NCI-H226 (cell line): ENCODE measurements around the gene AVPR2.

Source experiments
- DNase-seq: peaks from one replicate; pipeline ENCODE4 v3.0.0-alpha.2; 2015

AVPR2 gene

DNA sequence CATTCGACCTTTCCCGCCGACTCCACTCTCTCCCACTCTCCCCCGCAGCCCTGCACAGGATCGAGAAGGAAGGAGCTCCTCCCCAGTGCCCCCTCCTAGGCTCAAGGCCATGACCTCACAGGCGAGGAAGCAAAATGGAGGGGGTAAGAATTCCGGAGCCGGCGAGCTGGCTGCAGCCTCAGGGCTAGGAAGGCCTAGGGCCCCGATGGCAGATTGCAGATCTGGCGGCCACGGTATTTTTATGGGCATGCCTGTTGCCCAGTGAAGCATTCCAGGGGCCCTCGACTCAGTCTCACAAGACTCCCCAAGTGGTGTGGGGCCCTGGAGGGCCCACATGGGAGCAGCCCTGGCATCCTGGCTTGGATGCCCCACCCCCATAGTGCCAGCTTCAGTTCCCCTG lies 17.6 kb upstream of the AVPR2 start:
- no peak for DNase-seq

DNA sequence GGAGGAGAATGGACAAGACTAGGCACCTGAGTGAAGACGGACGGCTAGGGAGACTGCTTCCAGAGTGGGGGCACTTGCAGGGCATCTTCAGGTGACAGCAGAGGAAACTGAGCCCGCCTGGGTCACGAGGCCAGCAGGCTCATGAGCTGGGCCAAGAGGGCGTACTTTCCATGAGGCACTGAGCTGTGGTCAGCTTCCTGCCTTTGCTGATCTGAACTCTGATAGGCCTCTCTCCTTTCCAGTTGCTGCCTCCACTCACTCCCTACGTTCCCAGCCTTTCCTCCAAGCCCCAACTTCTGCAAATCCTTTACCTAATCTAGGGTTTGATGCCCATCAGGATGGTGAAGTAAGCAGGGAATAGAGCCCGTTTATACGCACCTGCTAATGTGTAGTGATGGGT lies 17.1 kb upstream of the AVPR2 start:
- DNase-seq, result no peak

DNA sequence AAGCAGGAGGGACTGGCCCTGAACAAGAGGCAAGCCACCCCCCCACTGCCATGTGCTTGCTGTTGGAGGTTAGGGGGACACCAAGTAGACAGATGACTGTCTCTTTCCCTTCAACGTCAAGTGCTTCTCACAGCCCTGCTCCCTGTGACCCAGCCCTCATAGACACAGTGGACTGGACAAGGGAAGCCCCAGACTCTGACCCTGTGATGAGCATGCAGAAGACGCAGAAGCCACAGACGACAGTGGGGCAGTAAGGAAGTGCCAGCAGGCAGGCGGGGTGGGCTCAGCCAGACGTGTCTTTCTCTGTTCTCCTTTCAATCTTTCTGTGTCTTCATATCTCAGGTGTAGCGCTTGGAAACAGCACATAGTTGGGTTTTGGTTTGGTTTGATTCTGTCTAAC lies 16.1 kb upstream of the AVPR2 start:
- DNase-seq, result no peak

DNA sequence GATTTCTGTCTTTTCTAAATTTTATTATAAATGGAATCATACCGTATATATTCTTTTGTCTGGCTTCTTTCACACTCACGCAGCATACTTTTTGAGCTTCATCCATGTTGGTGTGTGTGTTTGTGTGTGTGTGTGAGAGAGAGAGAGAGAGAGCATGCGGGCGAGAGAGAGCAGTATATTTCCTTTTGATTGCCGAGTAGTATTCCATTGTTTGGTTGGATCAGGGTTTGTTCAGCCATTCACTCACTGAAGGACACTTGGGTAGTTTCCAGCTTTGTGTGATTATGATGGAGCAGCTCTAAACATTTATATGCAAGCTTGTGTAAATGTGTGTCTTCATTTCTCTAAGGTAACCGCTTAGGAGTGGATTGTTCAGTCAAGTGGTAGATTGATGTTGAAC lies 15.3 kb upstream of the AVPR2 start:
- DNase-seq, result no peak

DNA sequence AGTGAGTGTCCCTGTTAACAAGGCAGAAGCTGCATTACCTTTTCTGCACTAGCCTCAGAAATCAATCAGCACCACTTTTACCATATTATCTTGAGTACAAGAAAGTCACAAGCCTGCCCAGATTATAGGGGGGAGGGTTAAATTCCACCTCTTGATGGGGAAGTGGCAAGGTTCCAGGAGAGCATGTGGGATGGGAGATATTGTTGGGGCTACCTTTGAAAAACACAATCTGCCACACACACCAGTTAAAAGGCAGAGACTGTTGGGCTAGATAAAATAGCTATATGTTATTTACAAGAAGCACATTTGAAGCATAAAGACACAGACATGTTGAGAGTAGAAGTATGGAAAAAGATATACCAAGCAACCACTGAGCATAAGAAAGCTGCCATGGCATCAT lies 6.6 kb upstream of the AVPR2 start:
- no peak for DNase-seq

DNA sequence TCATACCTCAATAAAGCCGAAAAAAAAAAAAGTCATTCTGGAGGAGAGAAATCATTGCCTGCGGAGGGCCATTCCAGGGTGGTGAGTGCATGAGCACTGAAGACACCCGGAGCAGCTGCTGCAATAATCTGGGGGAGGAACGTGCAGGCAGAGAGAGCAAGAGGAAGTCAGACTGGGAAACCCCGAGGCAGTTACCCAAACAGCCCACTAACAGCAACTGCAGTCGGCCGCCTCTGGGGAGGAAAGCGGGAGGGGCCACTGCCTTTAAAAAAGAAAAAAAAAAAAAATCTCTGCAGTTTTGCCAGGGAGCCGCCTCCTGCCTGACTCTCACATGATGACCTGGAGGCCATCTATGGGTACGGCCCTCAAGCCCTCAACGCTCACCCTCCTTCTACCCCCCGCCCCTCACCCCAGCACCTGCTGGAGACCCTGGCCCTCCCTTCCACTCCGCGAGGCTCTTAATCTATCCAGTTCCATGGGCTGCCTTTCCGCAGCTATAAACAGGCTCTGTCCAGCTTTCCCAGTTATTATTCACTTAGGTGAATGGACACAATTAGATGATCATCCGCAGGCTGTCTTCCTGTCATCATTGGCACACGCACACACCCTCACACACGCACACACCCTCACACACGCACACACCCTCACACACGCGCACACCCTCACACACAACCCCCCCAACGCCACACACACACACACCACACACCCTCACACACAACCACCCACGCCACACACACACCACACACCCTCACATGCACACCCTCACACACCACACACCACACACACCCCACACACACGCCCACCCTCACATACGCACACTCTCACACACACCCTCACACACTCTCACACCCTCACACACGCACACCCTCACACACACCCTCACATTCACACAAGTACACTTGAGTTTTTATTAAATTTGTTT lies 3.4 kb upstream of the AVPR2 start:
- peak; percentile 93 for DNase-seq

DNA sequence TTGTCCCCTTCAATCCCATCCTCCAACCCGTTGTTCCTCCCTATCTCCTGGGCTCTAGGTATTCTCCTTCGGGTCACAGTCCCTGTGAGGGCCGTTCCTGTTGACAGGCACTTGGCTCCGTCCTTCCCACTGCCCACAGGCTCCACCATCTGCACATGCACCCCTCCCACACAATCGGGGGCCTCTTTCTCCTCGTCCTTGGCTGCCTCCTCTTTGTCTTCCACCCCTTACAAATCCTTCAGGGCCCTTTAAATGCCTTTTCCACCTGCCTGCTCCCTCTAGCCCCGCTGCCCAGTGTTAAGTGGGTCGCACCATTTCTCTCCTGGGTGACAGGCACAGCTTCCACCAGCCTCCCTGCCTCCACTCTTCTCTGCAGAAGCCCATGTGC lies 2.7 kb upstream of the AVPR2 start:
- DNase-seq, result no peak

DNA sequence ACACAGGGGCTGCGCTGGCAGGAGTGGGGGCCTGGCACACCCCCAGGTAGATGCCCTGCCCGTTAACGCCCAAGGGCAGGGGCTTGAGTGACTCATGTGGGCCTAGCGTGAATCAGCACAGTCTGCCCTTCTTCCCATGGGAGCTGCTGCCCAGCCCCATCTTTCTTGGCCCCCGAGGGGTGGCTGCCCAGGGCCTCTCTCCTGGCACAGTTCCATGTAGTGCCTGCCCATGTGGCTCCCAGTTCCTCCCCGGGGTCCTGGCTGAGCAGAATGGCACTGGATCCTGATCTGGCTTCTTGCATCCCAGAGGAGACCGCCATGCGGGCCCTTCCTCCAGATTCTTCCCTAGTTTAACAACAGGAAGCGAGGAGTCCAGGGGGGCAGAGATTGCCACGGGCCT lies 2.1 kb upstream of the AVPR2 start:
- DNase-seq, result peak; percentile 61

DNA sequence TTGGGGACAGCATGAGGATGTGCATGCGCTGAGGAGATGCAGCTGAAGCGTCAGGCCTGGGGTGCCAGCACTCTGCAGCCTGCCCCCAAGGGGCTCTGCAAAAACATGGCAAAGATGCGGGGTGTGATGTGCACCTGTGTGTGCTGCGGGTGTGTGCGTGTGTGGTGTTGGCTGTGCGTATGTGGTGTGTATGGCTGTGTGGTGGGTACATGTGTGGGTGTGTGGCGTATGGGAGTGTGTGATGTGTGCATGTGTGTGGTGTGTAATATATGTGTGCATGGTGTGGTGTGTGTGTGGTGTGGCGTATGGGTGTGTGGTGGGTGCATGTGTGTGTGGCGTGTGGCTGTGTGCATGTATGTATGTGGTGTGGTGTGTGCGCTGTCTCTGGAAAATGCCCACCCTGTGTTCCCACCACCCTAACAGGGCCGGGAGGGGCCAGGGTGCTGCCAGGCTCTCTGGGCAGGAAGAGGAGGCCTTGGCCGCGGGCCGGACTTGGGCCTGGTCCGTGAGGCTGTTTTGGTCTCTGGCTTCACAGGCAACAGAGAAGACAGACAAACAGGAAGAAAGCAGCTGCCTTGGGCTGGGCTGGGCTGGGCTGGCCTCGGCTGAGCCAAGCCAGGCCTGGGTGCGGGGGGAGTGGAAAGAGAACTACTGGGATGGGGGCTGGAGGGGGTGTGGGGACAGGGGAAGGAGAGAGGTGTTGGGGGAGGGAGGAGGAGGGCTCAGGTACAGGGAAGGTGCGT lies 1.1 kb upstream of the AVPR2 start:
- DNase-seq, result peak; percentile 20

DNA sequence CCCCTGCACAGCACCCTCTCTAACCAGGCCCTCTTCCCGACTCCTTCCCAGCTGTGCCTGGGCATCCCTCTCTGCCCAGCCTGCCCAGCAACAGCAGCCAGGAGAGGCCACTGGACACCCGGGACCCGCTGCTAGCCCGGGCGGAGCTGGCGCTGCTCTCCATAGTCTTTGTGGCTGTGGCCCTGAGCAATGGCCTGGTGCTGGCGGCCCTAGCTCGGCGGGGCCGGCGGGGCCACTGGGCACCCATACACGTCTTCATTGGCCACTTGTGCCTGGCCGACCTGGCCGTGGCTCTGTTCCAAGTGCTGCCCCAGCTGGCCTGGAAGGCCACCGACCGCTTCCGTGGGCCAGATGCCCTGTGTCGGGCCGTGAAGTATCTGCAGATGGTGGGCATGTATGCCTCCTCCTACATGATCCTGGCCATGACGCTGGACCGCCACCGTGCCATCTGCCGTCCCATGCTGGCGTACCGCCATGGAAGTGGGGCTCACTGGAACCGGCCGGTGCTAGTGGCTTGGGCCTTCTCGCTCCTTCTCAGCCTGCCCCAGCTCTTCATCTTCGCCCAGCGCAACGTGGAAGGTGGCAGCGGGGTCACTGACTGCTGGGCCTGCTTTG lies 1.1 kb downstream of the AVPR2 start:
- DNase-seq, result no peak

DNA sequence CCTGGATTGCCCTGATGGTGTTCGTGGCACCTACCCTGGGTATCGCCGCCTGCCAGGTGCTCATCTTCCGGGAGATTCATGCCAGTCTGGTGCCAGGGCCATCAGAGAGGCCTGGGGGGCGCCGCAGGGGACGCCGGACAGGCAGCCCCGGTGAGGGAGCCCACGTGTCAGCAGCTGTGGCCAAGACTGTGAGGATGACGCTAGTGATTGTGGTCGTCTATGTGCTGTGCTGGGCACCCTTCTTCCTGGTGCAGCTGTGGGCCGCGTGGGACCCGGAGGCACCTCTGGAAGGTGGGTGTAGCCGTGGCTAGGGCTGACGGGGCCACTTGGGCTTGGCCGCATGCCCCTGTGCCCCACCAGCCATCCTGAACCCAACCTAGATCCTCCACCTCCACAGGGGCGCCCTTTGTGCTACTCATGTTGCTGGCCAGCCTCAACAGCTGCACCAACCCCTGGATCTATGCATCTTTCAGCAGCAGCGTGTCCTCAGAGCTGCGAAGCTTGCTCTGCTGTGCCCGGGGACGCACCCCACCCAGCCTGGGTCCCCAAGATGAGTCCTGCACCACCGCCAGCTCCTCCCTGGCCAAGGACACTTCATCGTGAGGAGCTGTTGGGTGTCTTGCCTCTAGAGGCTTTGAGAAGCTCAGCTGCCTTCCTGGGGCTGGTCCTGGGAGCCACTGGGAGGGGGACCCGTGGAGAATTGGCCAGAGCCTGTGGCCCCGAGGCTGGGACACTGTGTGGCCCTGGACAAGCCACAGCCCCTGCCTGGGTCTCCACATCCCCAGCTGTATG lies 1.8 kb downstream of the AVPR2 start:
- no peak for DNase-seq

DNA sequence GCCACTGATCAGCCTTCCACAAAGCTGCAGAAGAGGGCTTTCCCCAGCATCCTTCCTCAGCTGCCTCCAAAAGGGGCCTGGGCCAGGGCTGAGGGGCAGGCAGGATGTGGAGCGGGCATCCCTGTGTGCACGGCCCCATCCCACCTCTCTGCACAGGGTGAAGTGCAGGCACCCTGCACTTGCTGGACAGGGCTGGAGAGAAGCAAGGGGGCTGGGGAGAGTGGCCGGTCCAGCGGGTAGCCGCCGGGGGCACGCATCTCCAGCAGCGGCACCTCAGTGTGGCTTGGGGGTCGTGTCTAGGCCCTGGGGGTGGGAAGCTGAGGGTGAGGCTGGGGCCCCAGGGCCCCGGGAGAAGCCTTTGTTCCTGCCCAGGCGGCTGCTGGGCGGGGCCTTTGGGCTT lies 3.0 kb downstream of the AVPR2 start:
- DNase-seq, result no peak

DNA sequence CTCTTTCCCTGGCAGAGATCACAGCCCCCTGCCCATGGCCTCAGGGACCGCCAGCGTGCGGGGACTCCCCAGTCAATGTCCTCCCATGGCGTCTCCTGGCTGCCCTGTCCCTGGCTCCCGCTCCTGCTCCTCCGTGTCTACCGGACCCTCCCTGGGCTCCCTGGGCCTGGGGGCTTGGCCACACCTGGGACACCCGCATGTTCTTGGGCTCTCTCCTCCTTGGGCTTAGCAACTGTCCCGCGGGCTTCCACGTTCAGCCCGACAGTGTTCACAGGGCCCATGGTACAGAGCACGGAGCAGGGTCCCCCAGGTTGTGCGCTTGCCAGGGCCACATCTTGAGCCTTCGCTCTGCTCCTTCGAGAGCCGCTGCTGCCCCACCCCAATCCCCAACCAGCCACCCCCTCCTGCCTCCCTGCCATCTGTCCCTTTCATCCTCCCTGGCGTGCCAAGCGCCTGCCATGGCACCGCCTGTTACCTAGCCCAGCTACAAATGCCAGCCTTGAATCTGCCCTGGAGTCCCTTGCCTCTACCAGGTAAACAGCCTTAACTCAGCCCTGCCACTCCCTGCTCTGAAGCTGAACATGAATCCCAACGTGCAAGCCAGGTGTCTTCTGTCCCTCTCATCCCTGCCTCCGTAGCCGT lies 3.9 kb downstream of the AVPR2 start:
- DNase-seq, result no peak

DNA sequence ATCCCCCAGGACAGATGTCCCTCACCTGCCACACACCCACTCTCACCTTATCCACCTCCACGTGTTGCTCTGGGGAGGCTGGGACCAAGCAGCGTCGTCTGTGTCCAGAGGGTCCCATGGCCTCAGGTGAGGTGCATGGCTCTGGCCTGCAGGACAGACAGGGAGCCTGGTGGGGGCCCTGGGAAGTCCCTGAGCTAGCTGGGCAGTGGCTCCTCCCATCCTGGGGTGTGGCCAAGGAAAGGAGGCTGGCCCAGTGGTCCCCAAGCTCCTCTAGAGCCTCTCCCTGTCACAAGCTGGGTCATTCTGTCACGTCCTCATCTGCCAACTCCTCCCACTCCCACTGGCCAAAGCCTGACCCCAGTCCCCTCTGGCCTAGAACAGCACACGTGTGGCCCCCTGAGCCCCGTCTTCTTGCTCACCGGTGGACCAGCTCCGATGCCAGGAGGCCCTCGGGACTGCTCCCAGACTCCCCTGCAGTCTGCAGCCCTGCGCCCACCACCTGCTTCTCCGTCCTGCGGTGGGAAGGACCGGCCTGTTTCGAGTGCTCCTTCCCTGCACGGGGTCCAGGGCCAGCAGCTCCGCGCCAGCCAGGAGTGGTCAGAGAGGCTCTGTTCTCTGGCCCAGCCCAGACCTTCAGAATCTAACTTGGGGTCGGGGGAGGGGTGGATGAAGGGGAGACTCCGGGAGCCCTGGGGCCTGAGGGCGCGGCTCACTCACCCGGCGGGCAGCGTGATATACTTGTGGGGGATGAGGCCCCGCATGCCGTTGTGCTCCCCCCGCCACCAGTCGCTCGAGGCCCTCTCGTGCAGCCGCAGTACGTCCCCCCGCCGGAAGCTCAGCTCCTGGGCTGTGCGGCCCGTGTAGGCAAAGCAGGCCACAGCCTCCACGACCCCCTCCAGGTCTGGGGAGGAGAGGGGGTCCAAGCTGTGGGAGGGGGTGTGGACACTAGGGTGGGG lies 4.8 kb downstream of the AVPR2 start:
- DNase-seq, result no peak

DNA sequence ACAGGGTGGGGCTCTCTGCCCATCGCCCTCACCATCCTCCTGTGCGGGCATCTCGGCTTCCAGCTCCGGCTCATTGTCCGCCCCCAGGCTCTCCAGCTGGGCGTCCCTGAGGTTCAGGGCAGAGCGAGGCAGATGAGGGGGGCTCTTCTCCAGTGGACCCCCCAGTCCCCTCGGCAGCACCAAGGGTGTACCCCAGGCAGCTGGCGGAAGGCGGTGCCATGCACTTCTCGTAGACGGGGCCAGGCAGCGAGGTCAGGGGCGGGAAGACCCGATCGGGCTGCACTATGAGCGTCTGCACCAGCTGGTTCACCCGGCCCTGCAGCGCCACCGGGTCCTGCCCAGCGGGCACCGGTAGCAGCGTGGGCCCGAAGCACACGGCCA lies 5.5 kb downstream of the AVPR2 start:
- no peak for DNase-seq

DNA sequence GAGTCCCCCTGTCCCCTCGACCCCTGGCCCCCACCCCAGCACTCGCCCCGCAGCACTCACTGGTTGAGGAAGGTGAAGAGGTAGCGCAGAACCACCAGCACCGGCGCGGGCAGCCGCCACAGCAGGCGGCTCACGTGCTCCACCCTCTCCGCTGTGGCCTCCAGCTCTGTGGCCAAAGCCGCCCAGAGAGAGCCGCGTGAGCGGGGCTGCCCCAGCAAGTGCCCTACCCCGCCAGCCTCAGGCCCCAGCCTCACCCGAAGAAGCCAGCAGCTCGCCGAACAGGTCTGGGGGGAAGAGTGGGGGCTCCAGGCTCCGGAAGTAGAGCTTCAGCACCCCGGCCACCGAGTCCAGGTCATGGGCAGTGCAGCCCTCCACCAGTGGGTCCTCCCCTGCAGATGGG lies 6.0 kb downstream of the AVPR2 start:
- DNase-seq, result no peak

DNA sequence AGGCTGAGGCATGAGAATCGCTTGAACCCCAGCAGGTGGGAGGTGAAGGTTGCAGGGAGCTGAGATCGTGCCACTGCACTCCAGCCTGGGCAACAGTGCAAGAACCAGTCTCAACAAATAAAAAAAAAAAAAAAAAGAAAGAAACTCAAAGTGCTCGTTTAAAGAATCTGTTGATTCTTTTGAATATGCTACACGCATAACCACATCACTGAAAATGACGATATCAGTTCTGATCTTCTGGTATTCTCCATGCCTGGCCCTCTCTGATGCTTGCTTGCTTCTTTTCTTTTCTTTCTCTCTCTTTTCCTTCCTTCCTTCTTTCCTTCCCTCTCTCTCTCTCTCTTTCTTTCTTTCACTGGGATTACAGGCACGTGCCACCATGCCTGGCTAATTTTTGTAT lies 7.3 kb downstream of the AVPR2 start:
- DNase-seq, result no peak

DNA sequence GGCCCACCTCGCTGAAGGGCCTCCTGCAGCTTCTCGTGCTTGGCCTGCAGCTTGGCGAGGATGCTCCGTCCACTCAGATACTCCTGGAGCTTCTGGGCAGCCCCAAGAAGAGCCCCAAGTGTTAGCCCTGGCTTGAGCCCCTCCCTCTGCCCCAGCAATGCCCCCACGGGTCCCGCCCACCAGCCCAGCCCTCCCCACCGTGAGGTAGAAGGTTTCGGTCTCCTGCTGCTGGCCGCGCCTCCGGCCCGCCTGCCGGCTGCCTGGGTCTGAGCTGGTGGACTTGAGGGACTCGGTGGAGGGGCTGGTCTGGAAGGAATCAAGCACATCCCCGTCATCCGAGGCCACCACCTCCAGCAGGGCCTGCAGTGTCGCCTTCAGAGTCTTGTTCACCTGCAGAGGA lies 8.7 kb downstream of the AVPR2 start:
- no peak for DNase-seq

DNA sequence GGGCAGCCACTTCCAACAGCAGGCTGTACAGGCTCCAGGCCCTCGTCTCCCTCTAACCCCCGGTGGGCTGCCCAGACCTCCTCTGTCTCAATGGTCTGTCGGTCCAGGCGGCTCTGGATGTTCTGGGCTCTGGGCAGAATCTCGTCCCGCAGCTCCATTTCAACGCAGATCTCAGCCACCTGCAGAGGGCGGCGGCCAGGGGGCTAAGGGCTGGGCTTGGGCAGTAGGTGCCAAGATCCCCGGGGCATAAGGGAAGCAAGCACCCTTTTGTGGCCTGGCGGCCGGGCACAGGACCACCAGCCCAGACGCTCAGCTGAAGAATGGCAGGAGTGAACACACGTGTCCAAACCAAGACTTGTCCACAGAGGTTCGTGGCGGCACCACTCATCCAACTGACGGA lies 9.2 kb downstream of the AVPR2 start:
- no peak for DNase-seq

DNA sequence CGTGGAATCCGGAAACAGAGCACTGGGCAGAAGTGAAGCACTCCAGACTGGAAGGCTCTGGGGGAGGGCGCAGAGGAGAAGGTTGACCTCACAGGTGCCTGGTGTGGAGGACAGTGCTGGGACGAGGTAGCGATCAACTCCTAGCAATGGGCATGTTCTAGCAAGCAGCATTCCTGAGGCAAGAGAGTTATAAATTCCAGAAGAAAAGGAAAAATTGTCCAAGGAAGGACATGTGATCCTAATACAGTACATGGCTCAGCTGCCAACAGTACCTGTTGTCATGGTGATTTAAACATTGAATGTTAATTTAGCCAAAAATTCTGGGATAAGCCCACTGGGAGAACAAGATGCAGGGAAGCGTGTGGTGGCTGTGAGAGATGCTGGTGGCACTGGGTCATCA lies 13.4 kb downstream of the AVPR2 start:
- no peak for DNase-seq

DNA sequence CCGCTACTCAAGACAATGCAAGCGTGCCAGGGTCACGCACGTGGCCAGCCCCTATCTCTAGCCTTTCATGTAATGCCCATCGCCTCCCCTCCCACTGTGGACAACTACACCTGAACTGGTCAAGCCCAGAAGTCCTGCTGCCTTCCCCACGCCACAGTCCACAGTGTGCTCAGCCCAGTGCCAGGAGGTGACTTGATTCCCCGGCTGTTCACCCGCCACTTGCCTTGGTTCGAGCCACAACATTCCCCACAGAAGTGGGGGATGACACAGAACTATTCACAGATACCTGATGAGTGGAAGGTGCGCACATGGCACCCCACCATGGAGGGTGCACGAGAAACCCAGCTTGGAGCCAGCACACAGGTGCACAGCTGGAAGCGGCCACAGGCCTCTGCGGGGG lies 14.8 kb downstream of the AVPR2 start:
- DNase-seq, result no peak

DNA sequence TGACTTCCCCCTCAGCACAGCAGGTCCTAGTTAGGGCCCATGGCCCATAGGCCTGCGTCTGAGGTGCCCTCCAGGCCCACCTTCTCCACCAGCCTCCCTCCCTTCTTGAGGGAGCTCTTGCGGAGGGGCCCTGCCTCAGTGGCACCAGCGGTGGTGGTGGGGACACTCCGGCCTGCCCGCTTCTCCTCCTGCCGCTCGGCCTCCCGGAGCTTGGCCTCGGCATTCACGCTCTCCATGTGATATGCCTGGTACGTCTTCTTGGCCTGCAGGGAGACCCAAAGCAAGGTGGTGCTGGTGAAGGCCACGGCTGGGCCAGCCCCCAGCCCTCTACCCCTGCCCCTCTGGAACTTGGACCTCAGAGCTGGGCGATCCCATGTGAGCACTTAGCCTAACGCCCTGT lies 16.1 kb downstream of the AVPR2 start:
- DNase-seq, result no peak
